Astrocyte of the cerebellum (primary cell): ENCODE data around the gene SPINK5.

Source experiments
- DNase-seq: peaks from one replicate; pipeline ENCODE4 v3.0.0-alpha.2; 2011; ENCODE audit warnings: low read depth
- H3K4me3 ChIP-seq: 2 replicates; pipeline ENCODE4 v1.5.1; 2011; ENCODE audit warnings: mild to moderate bottlenecking, low read depth, low read length, moderate library complexity
- CTCF ChIP-seq: IDR thresholded peaks from 2 replicates; pipeline ENCODE4 v1.5.1; 2012; ENCODE audit warnings: low read length, low read depth, moderate library complexity, mild to moderate bottlenecking; ENCODE audit errors: missing control alignments
- in situ Hi-C: cut with HindIII; loops from 2 replicates; pipeline ENCODE4 v1.10.0; 2017; ENCODE audit warnings: low sequenced_read_pairs

The SPINK5 gene

GRCh38 chr5:148163345-148163744 is 99.6 kb downstream of the SPINK5 start:
- no peak overlapping the region for H3K4me3 ChIP-seq
- in situ Hi-C loops = no loop called here
- DNase-seq = no peak
- TF ChIP-seq CTCF = no peak

GRCh38 chr5:148166550-148167283 is 102.9 kb downstream of the SPINK5 start:
- no peak overlapping the region for H3K4me3 ChIP-seq
- in situ Hi-C loops = no loop called here
- DNase-seq = no peak
- TF ChIP-seq CTCF = no peak

GRCh38 chr5:148168246-148168645 is 104.5 kb downstream of the SPINK5 start, which contains the start of gene SPINK14:
SPINK14 (plus strand) TSS chr5:148168546; CDS start chr5:148169733, 1,187 bp downstream.
- no peak for TF ChIP-seq CTCF
- in situ Hi-C loops = no loop called here
- no peak within 1 kb of the TSS for H3K4me3 ChIP-seq
- no peak for DNase-seq

- in situ Hi-C loops = no loop called here
- DNase-seq = no peak
- H3K4me3 ChIP-seq = no peak overlapping the region
- TF ChIP-seq CTCF = no peak
Observed at GRCh38 chr5:148172377-148172776, 108.6 kb downstream of the SPINK5 start.

GRCh38 chr5:148176480-148176879 is 112.7 kb downstream of the SPINK5 start:
- DNase-seq = no peak
- H3K4me3 ChIP-seq = no peak overlapping the region
- in situ Hi-C loops = no loop called here
- no peak for TF ChIP-seq CTCF

- no peak overlapping the region for H3K4me3 ChIP-seq
- no peak for DNase-seq
- TF ChIP-seq CTCF = no peak
- in situ Hi-C loops = no loop called here
Observed at GRCh38 chr5:148177207-148177606, 113.4 kb downstream of the SPINK5 start.
